ENCODE results near the gene DUSP16.

Gene DUSP16

DNA sequence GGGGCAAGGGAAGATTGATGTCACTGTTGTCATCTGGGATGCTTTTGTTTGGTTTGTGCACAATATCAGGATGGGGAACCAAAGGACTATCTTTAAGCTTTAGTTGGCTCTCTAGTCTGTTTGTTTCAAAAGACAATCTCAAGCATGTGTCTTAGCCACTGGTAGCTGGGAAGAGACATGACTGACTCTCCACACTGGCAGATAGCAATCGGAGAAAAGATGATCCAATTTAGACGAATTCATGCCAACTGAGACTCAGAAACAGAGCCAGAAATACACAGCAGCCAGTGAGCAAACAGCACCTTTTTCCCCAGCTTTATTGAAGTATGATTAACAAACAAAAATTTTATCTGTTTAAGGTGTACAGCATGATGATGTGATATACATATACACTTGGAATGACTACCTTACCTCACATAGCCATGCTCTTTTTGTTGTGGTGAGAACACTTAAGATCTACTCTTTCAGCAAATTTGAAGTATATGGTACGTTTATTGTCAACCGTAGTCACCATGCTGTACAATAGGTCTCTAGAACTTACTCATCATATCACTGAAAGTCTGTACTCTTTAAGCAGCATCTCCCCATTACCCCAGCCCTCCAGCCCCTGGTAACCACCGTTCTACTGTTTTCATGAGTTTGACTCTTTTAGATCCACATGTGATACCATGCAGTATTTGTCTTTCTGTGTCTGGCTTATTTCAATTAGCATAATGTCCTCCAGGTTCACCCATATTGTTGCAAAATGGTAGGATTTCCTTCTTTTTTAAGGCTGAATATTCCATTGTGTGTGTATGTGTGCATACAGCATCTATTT is 50.6 kb downstream of the DUSP16 start:
- TF ChIP-seq GABPA (IDR thresholded peaks at IDR 0.05; ENCODE audit: low read depth), result no peak
- Histone ChIP-seq H3K27me3 (ENCODE audit: insufficient read depth, poor library complexity, severe bottlenecking) (no peaks in the 10 kb centered on the region), H3K4me3 (replicated peaks; ENCODE audit: insufficient read depth, low read length) (no peak overlapping the region), H3K27ac (replicated peaks) (no peak overlapping the region)
- no peak for DNase-seq (ENCODE audit: low read depth in 1 of 2, low spot score in 1 of 2)

DNA sequence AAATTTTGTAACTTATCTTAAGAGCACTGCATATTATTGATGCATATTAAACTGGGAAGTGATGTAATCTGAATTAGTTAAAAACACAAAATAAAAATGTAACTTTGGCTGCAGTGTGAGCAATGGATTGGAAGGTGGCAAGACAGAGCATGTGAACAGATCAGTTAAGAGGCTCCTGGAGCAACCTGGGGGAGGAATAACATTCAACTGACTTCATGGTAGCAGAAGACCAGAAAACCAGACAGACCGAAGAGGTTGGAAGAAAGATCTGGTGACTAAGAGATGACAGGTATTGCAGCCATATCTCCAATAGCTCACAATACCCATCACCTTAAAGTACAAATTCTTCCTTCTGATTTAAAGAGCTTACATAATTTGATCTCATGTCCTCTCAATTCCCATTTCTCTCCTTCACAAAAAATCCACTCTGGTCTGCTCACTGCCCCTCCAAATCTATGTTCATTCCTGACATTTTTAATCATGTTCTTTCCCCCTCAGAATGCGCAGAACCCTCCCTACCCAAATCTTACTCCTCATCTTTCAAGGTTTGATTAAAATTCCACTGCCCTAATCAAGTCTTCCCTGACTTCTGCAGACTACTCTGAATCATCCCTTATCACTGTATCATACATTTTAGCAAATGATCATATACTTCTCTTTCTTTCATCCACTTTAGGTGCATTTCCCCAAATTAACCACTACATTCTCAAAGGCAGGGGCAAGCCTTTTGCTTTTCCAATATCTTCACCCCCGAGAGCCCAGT is 51.5 kb downstream of the DUSP16 start:
- no peak for DNase-seq (ENCODE audit: low read depth in 1 of 2, low spot score in 1 of 2)
- no peak for TF ChIP-seq SPI1 (IDR thresholded peaks at IDR 0.05; ENCODE audit: borderline replicate concordance, low read depth)
- TF ChIP-seq GABPA (IDR thresholded peaks at IDR 0.05; ENCODE audit: low read depth), result no peak
- TF ChIP-seq POLR2AphosphoS5 (IDR thresholded peaks at IDR 0.05; ENCODE audit: low read depth), result no peak
- TF ChIP-seq, protein P1, sequence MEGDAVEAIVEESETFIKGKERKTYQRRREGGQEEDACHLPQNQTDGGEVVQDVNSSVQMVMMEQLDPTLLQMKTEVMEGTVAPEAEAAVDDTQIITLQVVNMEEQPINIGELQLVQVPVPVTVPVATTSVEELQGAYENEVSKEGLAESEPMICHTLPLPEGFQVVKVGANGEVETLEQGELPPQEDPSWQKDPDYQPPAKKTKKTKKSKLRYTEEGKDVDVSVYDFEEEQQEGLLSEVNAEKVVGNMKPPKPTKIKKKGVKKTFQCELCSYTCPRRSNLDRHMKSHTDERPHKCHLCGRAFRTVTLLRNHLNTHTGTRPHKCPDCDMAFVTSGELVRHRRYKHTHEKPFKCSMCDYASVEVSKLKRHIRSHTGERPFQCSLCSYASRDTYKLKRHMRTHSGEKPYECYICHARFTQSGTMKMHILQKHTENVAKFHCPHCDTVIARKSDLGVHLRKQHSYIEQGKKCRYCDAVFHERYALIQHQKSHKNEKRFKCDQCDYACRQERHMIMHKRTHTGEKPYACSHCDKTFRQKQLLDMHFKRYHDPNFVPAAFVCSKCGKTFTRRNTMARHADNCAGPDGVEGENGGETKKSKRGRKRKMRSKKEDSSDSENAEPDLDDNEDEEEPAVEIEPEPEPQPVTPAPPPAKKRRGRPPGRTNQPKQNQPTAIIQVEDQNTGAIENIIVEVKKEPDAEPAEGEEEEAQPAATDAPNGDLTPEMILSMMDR (IDR thresholded peaks at IDR 0.05; ENCODE audit: insufficient read depth, low read length), result no peak
- TF ChIP-seq, protein P2, sequence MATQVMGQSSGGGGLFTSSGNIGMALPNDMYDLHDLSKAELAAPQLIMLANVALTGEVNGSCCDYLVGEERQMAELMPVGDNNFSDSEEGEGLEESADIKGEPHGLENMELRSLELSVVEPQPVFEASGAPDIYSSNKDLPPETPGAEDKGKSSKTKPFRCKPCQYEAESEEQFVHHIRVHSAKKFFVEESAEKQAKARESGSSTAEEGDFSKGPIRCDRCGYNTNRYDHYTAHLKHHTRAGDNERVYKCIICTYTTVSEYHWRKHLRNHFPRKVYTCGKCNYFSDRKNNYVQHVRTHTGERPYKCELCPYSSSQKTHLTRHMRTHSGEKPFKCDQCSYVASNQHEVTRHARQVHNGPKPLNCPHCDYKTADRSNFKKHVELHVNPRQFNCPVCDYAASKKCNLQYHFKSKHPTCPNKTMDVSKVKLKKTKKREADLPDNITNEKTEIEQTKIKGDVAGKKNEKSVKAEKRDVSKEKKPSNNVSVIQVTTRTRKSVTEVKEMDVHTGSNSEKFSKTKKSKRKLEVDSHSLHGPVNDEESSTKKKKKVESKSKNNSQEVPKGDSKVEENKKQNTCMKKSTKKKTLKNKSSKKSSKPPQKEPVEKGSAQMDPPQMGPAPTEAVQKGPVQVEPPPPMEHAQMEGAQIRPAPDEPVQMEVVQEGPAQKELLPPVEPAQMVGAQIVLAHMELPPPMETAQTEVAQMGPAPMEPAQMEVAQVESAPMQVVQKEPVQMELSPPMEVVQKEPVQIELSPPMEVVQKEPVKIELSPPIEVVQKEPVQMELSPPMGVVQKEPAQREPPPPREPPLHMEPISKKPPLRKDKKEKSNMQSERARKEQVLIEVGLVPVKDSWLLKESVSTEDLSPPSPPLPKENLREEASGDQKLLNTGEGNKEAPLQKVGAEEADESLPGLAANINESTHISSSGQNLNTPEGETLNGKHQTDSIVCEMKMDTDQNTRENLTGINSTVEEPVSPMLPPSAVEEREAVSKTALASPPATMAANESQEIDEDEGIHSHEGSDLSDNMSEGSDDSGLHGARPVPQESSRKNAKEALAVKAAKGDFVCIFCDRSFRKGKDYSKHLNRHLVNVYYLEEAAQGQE (IDR thresholded peaks at IDR 0.05; ENCODE audit: insufficient replicate concordance, low read depth), result no peak
- no peaks in the 10 kb centered on the region for H3K27me3 ChIP-seq (ENCODE audit: insufficient read depth, poor library complexity, severe bottlenecking)
- no peak overlapping the region for H3K27ac ChIP-seq (replicated peaks)
- no peak overlapping the region for H3K4me3 ChIP-seq (replicated peaks; ENCODE audit: insufficient read depth, low read length)

GRCh38 chr12:12510551-12510950 is 52.1 kb downstream of the DUSP16 start:
- TF ChIP-seq POLR2AphosphoS5 (IDR thresholded peaks at IDR 0.05; ENCODE audit: low read depth) (no peak), SPI1 (IDR thresholded peaks at IDR 0.05; ENCODE audit: borderline replicate concordance, low read depth) (no peak)
- Histone ChIP-seq H3K27ac (replicated peaks) (no peak overlapping the region), H3K4me3 (replicated peaks; ENCODE audit: insufficient read depth, low read length) (no peak overlapping the region), H3K27me3 (ENCODE audit: insufficient read depth, poor library complexity, severe bottlenecking) (no peaks in the 10 kb centered on the region)
- DNase-seq (ENCODE audit: low read depth in 1 of 2, low spot score in 1 of 2), result no peak

GRCh38 chr12:12510141-12510540 is 52.5 kb downstream of the DUSP16 start:
- TF ChIP-seq SPI1 (IDR thresholded peaks at IDR 0.05; ENCODE audit: borderline replicate concordance, low read depth), result no peak
- TF ChIP-seq, protein P1 (IDR thresholded peaks at IDR 0.05; ENCODE audit: insufficient read depth, low read length), result no peak
- TF ChIP-seq POLR2AphosphoS5 (IDR thresholded peaks at IDR 0.05; ENCODE audit: low read depth), result no peak
- TF ChIP-seq GABPA (IDR thresholded peaks at IDR 0.05; ENCODE audit: low read depth), result no peak
- TF ChIP-seq, protein P2 (IDR thresholded peaks at IDR 0.05; ENCODE audit: insufficient replicate concordance, low read depth), result no peak
- no peak overlapping the region for H3K27ac ChIP-seq (replicated peaks)
- no peak for DNase-seq (ENCODE audit: low read depth in 1 of 2, low spot score in 1 of 2)
- no peaks in the 10 kb centered on the region for H3K27me3 ChIP-seq (ENCODE audit: insufficient read depth, poor library complexity, severe bottlenecking)
- H3K4me3 ChIP-seq (replicated peaks; ENCODE audit: insufficient read depth, low read length), result no peak overlapping the region
